DMS 273 (cell line): ENCODE results near the gene PRSS56.

Experiments
- DNase-seq: peaks from one replicate; lab custom pipeline; 2025; ENCODE audit not compliant: unreplicated experiment; lab: John Stamatoyannopoulos, UW

Gene PRSS56

DNA sequence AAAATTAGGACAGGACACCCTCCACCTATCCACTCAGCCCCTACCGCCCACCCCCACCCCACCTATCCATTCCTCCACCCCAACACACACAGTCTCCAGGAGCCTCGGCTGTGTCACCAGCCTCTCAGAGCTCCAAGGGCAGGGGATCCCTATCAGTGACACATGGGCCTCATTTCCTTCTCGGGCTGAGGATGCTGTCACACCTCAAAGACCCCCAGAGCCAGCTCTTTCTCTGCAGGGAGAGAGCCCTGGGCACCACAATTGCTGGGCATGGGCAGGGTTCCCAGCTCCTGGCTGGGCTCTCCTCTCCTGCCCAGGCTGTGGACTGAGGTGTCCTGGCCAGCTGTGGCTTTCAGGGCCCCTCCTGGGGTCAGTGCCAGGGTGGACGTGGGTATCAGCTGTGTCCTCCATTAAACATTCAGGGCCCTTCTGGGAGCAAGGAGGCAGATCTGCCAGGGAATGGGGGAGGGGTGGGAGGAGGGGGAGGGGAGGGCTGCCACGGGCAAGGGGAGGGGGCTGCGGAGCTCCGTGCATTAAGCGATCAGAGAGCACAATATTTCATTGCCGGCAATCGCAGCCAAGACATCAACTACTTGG, 18.3 kb upstream of the PRSS56 start:
- DNase-seq = no peak

DNA sequence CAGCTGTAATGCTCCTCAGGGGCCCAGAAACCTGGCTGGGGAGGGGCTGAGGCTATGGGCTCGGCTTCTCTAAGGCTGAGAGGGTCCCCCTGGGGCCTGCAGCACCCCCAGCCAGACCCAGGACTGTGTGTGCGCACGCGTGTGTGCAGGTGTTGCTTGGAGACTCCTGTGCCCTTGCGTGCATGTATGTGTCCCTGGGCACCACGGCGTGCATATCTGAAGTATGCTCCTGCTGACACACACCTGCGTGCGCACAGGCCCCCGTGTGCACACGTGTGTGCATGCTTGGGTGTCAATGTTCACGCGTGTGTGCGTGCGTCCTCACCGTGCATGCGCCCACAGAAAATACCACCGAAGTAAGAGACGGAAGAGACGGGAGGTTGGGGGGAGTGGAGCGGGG, 17.7 kb upstream of the PRSS56 start:
- DNase-seq = no peak

DNA sequence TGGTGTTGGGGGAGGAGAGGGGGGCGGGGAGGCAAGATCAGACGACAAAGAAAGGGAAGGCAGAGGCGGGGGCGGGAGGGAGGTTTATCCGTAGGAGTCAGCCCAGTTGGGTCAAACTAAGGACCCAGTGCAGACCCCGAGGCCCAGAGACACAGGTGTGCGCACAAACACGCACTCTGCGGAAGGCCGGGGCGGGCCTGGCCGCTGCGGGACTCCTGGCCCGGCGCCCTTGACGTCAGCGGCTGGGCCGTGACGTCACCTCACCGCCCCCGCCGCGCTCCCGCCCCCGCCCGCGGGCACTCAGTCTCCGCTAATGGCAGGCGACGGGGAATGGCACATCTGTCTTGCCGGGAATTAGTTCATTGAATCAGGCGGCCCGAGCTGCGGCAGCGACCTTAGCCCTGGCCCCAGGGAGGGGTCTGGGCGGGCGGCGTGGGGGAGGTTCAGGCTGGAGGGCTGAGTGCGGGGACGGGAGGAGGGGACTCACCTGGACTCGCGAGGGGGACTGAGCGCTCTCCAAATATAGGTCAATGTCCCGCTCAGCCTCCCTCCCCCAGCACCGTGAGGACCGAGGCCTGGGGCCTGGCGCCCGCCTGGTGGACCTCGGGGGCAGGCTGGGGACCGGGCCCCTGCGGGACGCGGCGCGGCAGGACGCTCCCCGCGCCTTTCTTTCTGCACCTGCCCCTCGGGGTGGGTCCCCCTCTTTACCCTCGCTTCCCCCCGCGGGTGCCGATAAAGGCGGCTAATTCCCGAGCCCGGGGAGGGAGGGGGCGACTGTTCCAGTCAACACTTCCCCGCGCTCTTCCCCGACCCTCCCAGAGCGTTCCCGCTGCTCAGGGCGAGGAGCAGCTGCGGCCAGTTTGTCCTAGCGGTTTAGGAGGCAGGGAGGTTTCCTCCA, 17.0 kb upstream of the PRSS56 start:
- peak; percentile 73 for DNase-seq

DNA sequence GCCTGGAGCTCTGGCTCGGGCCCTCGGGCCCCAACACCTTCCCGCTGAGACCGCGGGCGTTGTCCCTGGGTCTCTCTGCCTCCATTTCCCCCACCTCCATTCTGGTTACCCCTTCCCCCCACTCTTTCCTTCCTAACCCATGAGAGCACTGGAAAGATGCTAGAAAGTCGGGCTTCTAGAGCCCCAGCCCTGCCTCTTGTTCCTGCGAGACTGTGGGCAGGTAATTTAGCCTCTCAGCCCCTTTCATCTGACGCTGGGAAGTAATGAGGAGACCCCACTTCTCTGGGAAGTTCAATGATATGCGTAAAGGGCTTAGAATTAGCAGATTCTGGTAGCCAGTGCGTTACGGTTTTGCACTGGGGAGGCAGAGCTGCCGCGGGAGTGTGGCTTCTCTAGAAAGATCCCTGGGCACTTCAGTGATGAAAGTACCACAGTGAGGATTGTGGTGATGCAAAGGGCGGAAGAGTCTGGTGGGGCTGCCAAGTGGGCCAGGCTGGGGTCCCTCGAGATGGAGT, 16.3 kb upstream of the PRSS56 start:
- no peak for DNase-seq

DNA sequence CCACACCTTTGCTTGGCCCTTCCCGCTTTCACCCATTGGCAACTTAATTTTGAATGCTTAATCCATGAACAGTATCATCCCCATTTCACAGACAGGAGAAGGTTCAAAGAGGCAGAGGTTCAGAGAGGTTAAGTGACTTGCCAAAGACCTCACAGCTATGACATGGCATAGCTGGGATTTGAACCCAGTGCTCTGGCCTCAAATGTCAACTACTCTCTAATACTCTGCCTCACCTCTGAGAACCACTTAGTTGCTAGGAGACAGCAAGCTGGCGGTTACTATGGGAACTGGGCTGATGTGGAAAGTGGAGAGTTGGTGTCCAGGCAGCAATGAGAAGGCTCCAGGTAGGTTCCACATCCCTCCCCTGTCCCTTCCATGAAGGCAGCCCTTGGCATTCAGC, 15.8 kb upstream of the PRSS56 start:
- peak; percentile 75 for DNase-seq

DNA sequence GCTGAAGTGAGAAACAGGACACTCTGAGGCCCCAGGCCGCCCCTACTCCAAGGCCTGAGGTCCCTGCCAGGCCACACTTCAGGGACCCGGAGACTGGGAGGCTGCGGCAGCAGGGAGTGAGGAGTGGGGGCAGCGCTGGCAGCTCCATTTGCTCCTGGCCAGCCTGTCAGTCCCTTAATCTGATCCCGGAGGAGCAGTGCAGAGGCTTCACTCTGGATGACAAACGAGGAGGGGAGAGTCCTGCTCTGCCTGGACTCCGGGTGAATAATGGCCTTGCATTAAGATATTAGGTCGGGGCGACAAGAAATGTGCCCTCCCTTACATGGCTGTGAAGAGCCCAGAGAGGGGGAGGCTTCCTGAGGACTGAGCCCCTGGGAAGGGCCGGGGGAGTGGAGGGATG, 14.3 kb upstream of the PRSS56 start:
- no peak for DNase-seq

DNA sequence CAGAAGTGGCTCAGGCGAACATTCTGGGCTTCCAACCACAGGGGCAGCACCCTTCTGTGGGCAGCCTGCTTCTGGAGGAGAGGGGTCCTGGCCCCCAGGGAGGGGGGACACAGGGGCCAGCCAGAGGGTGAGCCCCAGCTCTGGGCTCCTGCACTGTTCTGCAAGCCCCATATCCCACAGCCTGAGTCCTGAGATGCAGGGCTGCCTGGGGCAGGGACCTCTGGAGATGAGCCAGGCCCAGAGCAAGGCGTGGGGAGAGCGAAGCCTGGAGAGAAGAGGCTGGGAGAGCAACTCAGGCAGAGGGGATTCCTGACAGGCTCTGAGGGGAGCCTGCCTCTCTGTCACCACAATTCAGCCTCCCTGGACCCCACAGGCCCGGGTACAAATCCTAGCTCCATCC, 13.5 kb upstream of the PRSS56 start:
- no peak for DNase-seq

DNA sequence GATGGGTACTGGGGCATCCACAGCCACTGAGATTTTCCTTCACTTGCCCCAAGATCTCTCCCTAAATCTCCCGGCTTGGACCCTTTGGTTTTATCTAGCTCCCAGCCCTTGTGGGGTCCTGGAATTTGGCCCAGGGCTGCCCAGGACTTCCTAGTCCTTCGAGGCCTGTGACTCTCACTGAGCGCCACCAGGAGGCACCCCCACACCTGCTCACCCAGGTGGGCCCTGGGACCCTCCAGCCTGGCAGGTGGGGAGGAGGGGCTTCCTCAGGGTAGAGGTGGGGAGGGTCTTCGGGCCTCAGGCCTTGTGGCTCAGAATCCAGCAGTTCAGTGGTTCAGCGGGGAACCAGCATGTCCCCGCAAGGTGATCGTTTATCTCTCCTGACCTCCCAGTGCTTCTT, 11.9 kb upstream of the PRSS56 start:
- DNase-seq = no peak

DNA sequence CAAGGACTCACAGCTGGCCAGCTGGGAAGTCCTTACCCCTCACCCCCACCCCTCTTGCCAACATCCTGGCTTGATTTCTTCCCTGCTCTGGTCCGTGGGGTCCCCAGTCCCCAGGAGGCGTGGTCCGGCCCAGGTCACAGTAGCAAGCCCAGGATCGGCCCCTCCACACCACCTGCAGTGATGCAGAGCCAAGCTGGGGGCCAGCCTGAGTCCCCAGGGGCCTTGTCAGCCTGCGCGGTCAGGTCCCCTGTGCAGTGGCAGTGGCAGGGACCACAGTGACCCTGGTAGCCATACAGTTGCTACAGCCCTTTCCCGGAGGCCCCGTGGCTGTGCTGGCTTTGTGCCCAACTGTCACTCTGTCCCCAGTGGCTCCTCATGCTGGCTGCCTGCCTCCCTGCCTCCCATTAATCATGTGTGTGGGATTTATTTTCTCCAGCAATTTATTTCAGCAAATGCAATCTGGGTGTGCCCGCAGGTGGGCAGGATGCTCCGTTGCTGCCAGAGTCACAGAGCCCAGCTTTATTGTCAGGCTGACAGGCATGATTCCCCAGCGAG, 8.8 kb upstream of the PRSS56 start:
- DNase-seq = no peak

DNA sequence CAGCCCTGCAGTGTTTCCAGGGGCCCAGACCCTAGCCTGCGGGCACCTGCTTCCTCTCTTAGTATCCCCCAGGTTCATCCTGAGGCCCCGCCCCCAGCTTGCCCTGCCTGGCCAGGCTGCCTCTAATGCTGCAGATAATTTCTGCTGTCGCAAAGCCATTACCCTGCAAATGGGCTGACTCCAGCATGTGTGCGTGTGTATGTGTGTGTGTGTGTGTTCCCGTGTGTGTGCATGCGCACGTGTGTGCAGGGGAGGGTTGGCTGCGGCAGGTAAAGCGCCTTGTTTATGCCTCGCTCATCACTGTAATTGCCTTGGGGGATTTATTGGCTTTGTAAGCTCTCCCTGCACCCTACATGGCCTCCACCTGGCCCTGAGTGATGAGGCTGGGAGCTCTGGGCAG, 7.6 kb upstream of the PRSS56 start:
- DNase-seq = no peak

DNA sequence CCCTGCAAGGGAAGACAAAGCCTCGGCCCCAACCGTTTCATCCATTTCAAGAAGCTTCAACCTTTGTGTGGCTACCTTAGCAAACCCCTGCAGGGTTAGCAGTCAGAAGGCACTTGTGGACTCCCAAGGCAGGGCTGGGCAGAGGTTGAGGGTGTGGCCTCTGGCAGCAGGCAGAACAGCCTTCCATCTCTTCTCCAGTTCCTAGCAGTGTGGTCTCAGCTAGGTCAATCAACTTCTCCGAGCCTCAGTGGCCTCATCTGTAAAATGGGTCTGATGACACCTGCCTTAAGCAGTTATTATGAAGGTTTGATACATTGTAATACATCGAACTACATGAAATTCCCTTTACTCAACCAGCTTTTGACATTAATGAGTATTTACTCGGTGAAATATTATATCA, 6.8 kb upstream of the PRSS56 start:
- DNase-seq = no peak

DNA sequence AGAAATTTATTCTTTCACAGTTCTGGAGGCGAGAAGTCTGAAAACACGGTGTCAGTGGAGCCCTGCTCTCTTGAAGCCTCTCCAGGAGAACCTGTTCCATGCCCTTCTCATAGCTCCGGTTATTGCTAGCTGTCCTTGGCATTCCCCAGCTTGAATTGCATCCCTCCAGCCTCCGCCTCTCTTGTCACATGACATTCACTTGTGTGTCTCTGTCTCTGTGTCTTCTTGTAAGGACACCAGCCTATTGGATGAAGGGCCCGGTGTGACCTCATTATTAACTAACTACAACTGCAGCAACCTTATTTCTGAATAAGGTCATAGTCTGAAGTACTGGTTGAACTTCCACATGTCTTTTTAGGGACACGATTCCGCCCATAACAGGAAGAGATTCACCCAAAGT, 4.5 kb upstream of the PRSS56 start:
- DNase-seq = no peak

DNA sequence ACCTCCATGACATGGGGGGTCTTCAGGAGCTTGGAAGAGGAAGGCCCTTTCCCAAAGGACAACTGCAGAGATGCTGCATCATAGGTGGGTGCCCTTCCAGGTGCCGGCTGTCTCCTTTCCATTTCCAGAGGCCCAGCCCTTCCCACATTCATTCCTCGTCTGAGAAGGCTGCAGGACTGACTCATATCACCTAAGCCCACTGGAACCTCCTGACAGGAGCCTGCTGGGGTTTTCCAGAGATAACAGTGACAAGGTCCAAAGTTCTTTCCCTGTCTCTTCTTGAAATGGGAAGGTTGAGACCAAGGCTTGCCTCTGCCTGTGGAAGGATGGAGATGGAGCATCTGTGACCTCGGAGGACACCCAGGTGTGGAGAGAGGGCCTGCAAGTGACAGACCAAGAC, 3.6 kb upstream of the PRSS56 start:
- no peak for DNase-seq

DNA sequence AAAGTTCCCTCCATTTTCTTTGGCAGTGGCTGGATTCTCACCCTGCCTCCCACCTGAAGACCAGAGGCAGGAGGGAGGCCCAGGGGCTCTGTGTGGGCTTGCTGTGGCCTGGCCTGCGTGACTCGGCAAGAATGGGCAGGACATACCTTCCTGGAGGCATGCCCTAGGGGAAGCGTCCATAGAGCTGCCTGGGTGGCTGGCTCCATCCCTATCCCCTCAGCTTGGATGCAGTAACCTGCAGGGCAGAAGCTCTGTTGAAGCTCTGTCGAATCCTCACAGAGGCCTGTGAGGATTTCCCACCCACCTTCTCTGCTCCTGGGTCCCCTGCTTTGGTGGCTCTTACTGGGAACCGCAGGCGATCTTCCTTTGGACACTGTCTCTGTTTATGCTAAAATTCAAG, 1.3 kb upstream of the PRSS56 start:
- no peak for DNase-seq

DNA sequence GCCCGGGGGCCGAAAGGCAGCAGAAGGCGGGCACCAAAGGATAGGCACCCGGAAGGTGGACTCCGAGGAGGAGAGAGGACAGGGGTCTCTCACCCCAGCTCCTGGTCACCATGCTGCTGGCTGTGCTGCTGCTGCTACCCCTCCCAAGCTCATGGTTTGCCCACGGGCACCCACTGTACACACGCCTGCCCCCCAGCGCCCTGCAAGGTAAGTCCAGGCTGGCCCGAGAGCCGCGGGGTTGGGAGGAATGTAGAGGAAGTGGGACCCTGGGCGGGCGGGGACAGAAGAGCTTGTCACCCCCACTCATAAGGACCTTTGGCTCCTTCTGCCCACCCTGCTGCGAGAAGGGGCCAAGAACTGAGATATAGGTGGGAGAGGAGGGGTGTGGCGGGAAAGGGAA, 301 bp downstream of the PRSS56 start:
- no peak for DNase-seq

DNA sequence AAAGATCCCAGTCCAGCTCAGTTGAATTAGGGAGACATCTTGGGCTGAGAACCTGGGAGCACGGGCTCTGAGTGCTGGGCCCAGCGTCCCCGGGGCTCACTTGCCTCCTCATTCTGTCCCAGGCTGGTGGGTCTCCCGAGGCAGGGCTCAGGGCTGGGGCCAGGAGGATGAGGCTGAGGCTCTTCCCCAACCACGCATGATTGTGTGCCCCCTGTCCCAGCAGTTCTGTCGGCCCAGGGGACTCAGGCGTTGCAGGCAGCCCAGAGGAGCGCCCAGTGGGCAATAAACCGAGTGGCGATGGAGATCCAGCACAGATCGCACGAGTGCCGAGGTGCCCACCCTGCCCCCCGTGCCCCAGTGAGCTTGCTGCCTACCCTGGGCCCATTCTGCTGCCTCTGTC, 910 bp downstream of the PRSS56 start:
- DNase-seq = no peak

DNA sequence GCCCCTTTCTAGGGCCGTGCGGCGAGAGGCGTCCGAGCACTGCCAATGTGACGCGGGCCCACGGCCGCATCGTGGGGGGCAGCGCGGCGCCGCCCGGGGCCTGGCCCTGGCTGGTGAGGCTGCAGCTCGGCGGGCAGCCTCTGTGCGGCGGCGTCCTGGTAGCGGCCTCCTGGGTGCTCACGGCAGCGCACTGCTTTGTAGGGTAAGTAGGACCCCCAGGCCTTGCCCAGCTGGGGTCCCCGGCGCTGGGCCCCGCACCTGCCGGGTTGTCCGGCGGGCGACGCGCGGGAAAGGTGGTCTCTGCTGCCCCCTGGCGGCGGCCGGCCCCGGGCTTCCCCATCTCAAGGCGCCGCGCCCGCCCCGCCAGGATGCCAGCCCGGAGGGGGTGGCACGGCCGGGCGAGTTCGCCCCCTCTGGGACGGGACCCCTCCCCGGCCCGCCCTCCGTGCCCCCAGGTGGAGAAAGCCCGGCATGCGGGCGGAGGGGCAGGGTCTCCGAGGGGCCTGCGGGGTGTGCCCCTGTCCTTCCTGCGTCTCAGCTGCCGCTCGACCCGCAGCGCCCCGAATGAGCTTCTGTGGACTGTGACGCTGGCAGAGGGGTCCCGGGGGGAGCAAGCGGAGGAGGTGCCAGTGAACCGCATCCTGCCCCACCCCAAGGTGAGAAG, 1.9 kb downstream of the PRSS56 start:
- peak; percentile 75 for DNase-seq

DNA sequence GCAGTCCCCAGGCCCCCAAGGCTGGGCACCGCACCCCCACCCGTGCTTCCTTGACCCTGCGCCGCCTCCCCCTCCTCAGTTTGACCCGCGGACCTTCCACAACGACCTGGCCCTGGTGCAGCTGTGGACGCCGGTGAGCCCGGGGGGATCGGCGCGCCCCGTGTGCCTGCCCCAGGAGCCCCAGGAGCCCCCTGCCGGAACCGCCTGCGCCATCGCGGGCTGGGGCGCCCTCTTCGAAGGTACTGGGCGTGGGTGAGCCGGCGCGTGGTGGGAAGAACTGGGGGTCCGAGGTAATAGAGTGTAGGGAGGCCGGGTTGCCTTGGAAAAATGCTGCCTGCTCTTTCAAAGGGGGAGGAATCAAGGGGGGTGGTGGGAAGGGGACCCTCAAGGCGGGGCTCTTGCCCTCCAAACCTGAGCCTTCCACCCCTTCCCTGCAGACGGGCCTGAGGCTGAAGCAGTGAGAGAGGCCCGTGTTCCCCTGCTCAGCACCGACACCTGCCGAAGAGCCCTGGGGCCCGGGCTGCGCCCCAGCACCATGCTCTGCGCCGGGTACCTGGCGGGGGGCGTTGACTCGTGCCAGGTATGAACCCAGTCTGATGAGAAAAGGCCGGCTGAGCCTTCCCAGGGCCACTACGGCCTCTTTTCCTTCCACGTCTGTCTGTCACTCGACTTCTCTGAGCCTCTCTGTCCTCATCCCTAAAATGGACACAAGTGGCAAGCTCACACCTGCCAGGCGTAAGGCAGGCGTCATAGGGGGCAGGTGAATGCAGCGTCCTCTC, 2.6 kb downstream of the PRSS56 start:
- DNase-seq = peak; percentile 64

DNA sequence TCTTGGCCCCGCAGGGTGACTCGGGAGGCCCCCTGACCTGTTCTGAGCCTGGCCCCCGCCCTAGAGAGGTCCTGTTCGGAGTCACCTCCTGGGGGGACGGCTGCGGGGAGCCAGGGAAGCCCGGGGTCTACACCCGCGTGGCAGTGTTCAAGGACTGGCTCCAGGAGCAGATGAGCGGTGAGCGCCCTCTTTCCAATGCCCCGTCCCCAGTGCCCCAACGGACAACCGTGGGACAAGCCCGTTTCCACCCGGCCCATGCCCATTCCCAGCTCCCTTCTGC, 3.2 kb downstream of the PRSS56 start:
- DNase-seq = peak; percentile 70

DNA sequence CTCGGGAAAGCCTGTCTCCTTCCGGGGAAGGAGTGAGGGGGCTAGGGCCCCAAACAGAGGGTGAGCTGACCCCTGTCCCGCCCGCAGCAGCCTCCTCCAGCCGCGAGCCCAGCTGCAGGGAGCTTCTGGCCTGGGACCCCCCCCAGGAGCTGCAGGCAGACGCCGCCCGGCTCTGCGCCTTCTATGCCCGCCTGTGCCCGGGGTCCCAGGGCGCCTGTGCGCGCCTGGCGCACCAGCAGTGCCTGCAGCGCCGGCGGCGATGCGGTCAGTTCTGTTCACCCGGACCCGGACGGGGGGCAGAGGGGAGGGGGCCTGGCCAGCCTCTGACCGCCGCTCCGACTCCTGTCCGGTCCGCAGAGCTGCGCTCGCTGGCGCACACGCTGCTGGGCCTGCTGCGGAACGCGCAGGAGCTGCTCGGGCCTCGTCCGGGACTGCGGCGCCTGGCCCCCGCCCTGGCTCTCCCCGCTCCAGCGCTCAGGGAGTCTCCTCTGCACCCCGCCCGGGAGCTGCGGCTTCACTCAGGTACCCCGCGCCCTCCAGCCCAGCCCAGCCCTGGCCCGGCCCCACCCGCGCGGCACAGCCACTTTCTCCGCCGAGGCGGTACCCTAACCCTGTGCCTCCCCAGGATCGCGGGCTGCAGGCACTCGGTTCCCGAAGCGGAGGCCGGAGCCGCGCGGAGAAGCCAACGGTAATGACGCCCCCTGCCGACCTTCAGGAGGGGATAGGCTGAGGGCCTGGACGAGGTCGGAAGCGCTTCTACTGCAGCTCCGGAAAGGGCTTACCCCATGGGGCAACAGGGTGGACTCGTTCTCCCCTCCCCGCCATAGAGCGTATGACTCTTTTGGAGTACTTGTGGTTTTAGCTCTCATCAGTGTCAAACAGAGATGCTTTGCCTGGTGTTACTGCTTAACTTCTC, 3.8 kb downstream of the PRSS56 start:
- DNase-seq = peak; percentile 88
